ENCODE results near the gene ABCA12. TPM values are rescaled to one million over a fixed set of nuclear protein-coding genes. Genes with fewer than 3 reads are reported as not detected.

The ABCA12 gene
- under 1 TPM in 1 of 2 donors, not detected in 1; 0.07 TPM for total RNA-seq
- polyA plus RNA-seq (2013, experiment 1 of 2): 0.11 TPM
- 0.50 TPM for polyA plus RNA-seq (2013, experiment 2 of 2)
- long read RNA-seq, experiment 1: 0 reads
- long read RNA-seq, experiment 2, partial matches to known transcripts: 0 of 1 reads
- long read RNA-seq, experiment 2, other reads (novel, unspliced or antisense): 1 of 1 reads
- long read RNA-seq, experiment 3: 0 reads
- long read RNA-seq, experiment 4: 0 reads

DNA sequence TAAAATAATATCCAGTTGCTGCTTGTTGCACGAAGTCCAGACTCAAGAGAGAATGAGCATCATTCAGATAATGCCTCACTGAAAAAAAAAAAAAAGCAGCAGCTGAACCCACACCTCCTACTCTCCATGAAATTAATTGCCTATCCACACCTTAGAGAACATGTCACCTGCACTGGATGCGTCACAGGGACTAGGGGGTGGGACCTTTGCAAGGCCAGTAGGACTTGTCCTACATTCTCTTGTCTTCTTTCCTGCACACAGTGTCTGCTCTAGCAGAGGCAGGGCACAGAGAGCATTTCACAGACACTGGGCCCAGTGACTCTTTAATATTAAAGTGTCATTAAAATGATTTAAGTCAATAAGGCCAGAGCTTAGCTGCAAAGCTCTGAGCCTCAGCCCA is at the start of gene ABCA12:
Gene ABCA12 (minus strand): TSS at position 148 of the 400 bp plus-strand sequence. CDS start 418 bp downstream, outside the sequence.
- TF ChIP-seq, protein P1, sequence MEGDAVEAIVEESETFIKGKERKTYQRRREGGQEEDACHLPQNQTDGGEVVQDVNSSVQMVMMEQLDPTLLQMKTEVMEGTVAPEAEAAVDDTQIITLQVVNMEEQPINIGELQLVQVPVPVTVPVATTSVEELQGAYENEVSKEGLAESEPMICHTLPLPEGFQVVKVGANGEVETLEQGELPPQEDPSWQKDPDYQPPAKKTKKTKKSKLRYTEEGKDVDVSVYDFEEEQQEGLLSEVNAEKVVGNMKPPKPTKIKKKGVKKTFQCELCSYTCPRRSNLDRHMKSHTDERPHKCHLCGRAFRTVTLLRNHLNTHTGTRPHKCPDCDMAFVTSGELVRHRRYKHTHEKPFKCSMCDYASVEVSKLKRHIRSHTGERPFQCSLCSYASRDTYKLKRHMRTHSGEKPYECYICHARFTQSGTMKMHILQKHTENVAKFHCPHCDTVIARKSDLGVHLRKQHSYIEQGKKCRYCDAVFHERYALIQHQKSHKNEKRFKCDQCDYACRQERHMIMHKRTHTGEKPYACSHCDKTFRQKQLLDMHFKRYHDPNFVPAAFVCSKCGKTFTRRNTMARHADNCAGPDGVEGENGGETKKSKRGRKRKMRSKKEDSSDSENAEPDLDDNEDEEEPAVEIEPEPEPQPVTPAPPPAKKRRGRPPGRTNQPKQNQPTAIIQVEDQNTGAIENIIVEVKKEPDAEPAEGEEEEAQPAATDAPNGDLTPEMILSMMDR (conservative IDR thresholded peaks at IDR 0.05): no peak
- Histone ChIP-seq H3K4me1 (ENCODE audit: control insufficient read depth, insufficient read depth, low read length) (no peaks in the 10 kb centered on the region), H3K27ac (ENCODE audit: low read depth, low read length) (no peak within 1 kb of the TSS), H3K27me3 (ENCODE audit: control insufficient read depth, insufficient read depth, low read length, poor library complexity, severe bottlenecking) (no peaks in the 10 kb centered on the region), H3K9me3 (ENCODE audit: control insufficient read depth, low read length) (no peaks in the 10 kb centered on the region), H3K4me3 (ENCODE audit: low read length) (no peak within 1 kb of the TSS), H3K36me3 (ENCODE audit: control insufficient read depth, insufficient read depth, low read length) (no peaks in the 10 kb centered on the region), H3K9ac (ENCODE audit: extremely low read depth, low read length, poor library complexity, severe bottlenecking) (no peak within 1 kb of the TSS)
- H3K36me3 Mint-ChIP-seq (ENCODE audit: low read depth): no peaks in the 10 kb centered on the region
- peaks cover 2% of the 10 kb centered on the region for H3K4me1 Mint-ChIP-seq
- 96 to 97% methylated on average over 2 of the region's 2 CpGs for WGBS, 2 experiments (ENCODE audit: insufficient coverage in 1 of 2, insufficient read length in 1 of 2)
- no peaks in the 10 kb centered on the region for H3K9me3 Mint-ChIP-seq
- no peak within 1 kb of the TSS for H3K27ac Mint-ChIP-seq
- H3K27me3 Mint-ChIP-seq (ENCODE audit: insufficient read depth): no peaks in the 10 kb centered on the region
- no peak for DNase-seq
- H3K4me3 Mint-ChIP-seq: no peak within 1 kb of the TSS

DNA sequence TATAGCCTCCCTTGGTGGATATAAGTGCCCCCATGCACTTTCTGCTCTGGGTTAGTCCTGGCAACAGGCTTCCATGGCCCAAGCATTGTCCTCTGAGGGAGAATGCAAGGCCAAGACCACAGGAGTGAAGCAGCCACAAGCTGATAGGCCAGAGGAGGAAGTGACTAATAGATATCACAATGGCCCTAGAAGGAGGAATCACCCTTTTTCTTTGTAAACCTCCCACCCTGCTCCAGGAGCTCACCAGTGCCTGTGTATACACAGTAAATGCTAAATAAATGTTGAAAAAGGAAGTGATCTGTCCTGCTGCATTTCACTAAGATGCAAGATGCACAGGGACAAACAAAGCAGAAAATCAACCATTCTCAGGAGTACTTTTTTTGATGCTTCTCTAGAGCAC is 49.7 kb upstream of the ABCA12 start:
- Mint-ChIP-seq H3K36me3 (ENCODE audit: low read depth) (no peaks in the 10 kb centered on the region), H3K9me3 (no peaks in the 10 kb centered on the region), H3K4me1 (no peaks in the 10 kb centered on the region), H3K27ac (no peak overlapping the region), H3K4me3 (no peak overlapping the region), H3K27me3 (ENCODE audit: insufficient read depth) (no peaks in the 10 kb centered on the region)
- TF ChIP-seq, protein P1 (conservative IDR thresholded peaks at IDR 0.05): no peak
- no peak overlapping the region for H3K4me3 ChIP-seq (ENCODE audit: low read length)
- no peak overlapping the region for H3K9ac ChIP-seq (ENCODE audit: extremely low read depth, low read length, poor library complexity, severe bottlenecking)
- DNase-seq: no peak
- H3K27me3 ChIP-seq (ENCODE audit: control insufficient read depth, insufficient read depth, low read length, poor library complexity, severe bottlenecking): no peaks in the 10 kb centered on the region
- H3K27ac ChIP-seq (ENCODE audit: low read depth, low read length): no peak overlapping the region
- no peaks in the 10 kb centered on the region for H3K36me3 ChIP-seq (ENCODE audit: control insufficient read depth, insufficient read depth, low read length)
- H3K9me3 ChIP-seq (ENCODE audit: control insufficient read depth, low read length): no peaks in the 10 kb centered on the region
- no peaks in the 10 kb centered on the region for H3K4me1 ChIP-seq (ENCODE audit: control insufficient read depth, insufficient read depth, low read length)

DNA sequence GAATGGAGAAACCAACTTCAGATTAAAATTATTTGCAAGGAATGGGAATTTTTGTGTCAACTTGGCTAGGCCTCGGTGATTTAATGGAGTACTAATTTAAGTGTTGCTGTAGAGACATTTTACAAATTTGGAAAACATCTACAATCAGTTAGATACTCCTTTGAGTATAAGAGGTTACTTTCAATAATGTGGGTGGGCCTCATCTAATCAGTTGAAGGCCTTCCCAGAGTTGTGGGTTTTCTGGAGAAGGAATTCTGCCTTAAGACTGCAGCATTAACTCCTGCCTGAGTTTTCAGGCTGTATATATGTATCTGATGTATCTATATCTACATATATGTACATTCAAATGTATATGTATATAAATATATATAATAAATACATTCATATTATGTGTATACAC is 47.6 kb upstream of the ABCA12 start:
- no peak overlapping the region for H3K4me3 Mint-ChIP-seq
- H3K27ac Mint-ChIP-seq: no peak overlapping the region

More for the DNA sequence above, 47.6 kb upstream of the ABCA12 start:
- no peaks in the 10 kb centered on the region for H3K27me3 ChIP-seq (ENCODE audit: control insufficient read depth, insufficient read depth, low read length, poor library complexity, severe bottlenecking)
- Mint-ChIP-seq H3K9me3 (no peaks in the 10 kb centered on the region), H3K4me1 (no peaks in the 10 kb centered on the region), H3K36me3 (ENCODE audit: low read depth) (no peaks in the 10 kb centered on the region), H3K27me3 (ENCODE audit: insufficient read depth) (no peaks in the 10 kb centered on the region)
- TF ChIP-seq, protein P1 (conservative IDR thresholded peaks at IDR 0.05): no peak
- no peak for DNase-seq
- no peaks in the 10 kb centered on the region for H3K36me3 ChIP-seq (ENCODE audit: control insufficient read depth, insufficient read depth, low read length)
- no peak overlapping the region for H3K9ac ChIP-seq (ENCODE audit: extremely low read depth, low read length, poor library complexity, severe bottlenecking)
- no peak overlapping the region for H3K4me3 ChIP-seq (ENCODE audit: low read length)
- no peaks in the 10 kb centered on the region for H3K9me3 ChIP-seq (ENCODE audit: control insufficient read depth, low read length)
- no peaks in the 10 kb centered on the region for H3K4me1 ChIP-seq (ENCODE audit: control insufficient read depth, insufficient read depth, low read length)
- WGBS, 2 experiments (ENCODE audit: insufficient coverage in 1 of 2, insufficient read length in 1 of 2): 88% methylated on average over 1 of the region's 1 CpG; no CpG with 5 or more reads in 1 of the 2 experiments
- no peak overlapping the region for H3K27ac ChIP-seq (ENCODE audit: low read depth, low read length)

All from endodermal cell (in vitro differentiated cells).